Activated naive CD4-positive, alpha-beta T cell treated with anti-CD3 and anti-CD28 coated beads, Interleukin-2, amount 50 U/mL, for 72 hours (primary cell): ENCODE results near the gene GALNT2. TPM values are rescaled to one million over a fixed set of nuclear protein-coding genes. Genes with fewer than 3 reads are reported as not detected.

Experiments used
- ATAC-seq, 2 donors: fragments of 150-1000 bp; cut with Tn5 transposase; 2 replicates each; pipeline ENCODE4 v1.10.0; 2021; ENCODE audit warnings: mild to moderate bottlenecking in 2 of 2, moderate library complexity in 2 of 2
- DNase-seq, 2 donors: peaks; one replicate each; pipeline ENCODE4 v3.0.0; 2021 to 2022; ENCODE audit warnings: low spot score in 2 of 2
- H3K27ac Mint-ChIP-seq, 2 donors: one replicate each; pipeline ENCODE4 v1.8.0; 2022; ENCODE audit warnings: mild to moderate bottlenecking in 2 of 2, mixed read lengths in 2 of 2
- H3K36me3 Mint-ChIP-seq, 2 donors: one replicate each; pipeline ENCODE4 v1.8.0; 2022; ENCODE audit warnings: mixed read lengths in 2 of 2
- H3K9me3 Mint-ChIP-seq, 2 donors: one replicate each; pipeline ENCODE4 v1.8.0; 2022; ENCODE audit warnings: mixed read lengths in 2 of 2
- total RNA-seq, 2 donors: library from RNA; stranded (reverse); gene quantifications; one replicate each; pipeline ENCODE4 v1.2.3, GENCODE V29; 2022

The GALNT2 gene
- total RNA-seq, 2 donors from 2014 or later: 58.9 to 88.0 TPM

DNA sequence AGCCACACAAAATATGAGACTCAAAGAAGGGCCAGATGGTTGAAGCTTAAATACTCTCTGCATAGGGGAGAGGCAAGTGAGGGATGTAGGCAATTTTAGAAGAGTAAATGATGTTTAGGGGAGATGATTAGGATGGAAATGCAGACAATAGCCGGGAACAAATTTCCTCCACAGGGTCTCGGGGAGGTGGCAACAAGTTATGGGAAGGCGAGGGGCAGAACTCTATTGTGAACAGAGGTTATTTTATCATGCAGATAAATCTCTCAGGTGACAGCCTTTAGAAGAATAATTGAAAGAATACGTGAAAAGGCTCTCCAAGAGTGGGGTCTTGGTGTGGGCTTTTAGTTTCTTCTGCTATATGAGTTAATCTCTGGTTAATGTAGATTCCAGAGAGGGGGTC is 166.7 kb downstream of the GALNT2 start:
- DNase-seq: no peak
- no peak for ATAC-seq
- H3K27ac Mint-ChIP-seq: no peak overlapping the region
- peaks cover 8 to 14% of the 10 kb centered on the region in 2 donors for H3K36me3 Mint-ChIP-seq
- no peaks in the 10 kb centered on the region for H3K9me3 Mint-ChIP-seq

DNA sequence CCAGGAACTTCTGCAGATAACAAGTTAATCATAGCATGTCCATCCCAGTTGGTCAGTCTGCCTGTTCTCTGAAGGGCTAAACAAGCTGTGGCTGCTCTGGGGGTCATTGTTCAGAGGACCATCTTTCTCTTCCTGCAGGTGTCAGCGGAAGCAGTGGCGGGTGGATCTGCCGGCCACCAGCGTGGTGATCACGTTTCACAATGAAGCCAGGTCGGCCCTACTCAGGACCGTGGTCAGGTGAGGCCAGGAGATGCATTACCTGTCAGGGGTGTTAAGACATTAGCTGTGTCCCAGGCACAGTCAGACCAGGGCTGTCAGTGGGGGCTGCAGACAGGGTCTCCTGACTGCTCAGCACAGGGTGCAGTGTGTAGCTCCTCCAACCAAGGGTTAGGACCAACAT is 168.8 kb downstream of the GALNT2 start:
- ATAC-seq: no peak
- no peak overlapping the region for H3K27ac Mint-ChIP-seq
- DNase-seq: no peak
- peaks cover 12 to 24% of the 10 kb centered on the region in 2 donors for H3K36me3 Mint-ChIP-seq
- H3K9me3 Mint-ChIP-seq: no peaks in the 10 kb centered on the region

DNA sequence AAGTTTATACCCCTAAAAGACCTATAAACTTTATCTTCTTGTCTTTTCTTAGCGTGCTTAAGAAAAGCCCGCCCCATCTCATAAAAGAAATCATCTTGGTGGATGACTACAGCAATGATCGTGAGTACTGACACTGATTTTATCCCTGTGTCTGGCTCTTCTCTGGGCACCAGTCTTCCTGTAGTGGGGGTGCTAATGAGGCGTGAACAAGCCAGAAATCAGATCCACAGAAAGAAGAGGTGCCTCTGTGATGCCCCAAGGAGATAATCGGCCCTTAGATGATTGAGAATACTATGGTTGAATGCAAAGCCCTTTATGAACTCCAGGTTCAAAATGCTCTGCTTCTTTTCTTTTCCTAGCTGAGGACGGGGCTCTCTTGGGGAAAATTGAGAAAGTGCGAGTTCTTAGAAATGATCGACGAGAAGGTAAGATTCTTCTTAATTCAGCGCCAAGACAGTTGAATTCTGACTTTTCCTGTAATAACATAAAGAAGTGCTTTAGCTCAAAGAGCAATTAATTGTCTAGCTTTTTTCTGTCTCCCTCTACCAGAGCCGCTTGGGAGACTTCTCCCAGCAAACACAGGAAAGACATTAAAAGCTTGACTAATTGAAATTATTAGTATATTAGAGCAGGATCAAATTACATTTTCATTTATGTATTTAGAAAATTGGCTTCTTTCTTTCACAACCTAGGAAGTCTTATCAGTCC is 169.4 kb downstream of the GALNT2 start:
- H3K36me3 Mint-ChIP-seq: peaks cover 18 to 27% of the 10 kb centered on the region in 2 donors
- no peak for ATAC-seq
- H3K27ac Mint-ChIP-seq: no peak overlapping the region
- no peak for DNase-seq
- H3K9me3 Mint-ChIP-seq: no peaks in the 10 kb centered on the region

DNA sequence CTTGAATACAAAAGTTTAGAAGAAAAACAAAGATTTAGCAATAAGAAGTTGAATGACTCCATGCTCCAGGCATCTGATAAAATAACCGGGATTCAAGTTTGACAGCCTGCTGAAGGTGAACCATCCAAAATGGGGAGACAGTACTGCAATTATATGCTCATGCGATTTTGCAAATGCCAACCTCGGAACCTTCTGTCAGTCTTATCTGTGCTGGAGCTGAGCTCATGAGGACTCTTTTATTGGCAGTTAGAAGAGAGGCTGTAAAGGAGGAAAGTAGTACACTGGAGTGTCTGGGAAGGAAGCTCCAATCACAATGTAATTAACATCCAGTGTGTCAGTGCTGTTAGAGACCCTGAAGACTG is 170.0 kb downstream of the GALNT2 start:
- Mint-ChIP-seq H3K9me3 (no peaks in the 10 kb centered on the region), H3K36me3 (peaks cover 23 to 31% of the 10 kb centered on the region in 2 donors), H3K27ac (no peak overlapping the region)
- ATAC-seq (no peak), DNase-seq (no peak)

DNA sequence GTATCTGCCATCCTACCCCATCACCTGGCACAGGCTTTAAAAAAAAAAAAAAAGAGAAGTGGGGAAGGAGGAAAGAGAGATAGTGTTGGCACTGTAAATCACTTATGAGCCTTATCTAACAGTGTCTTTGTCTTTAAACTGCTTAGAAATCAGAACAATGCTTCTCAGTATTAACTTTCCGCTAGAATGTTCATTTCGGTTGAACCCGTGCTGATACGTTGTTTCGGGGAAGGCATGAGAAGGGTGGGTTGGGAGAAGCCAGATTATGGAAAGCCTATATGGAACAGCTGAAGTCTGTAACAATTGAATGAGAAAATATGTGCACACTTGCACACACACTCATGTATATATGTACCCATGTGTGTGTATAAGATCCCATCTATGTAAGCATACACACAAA is 170.8 kb downstream of the GALNT2 start:
- Mint-ChIP-seq H3K9me3 (no peaks in the 10 kb centered on the region), H3K36me3 (peaks cover 23 to 35% of the 10 kb centered on the region in 2 donors), H3K27ac (no peak overlapping the region)
- ATAC-seq: no peak
- no peak for DNase-seq

DNA sequence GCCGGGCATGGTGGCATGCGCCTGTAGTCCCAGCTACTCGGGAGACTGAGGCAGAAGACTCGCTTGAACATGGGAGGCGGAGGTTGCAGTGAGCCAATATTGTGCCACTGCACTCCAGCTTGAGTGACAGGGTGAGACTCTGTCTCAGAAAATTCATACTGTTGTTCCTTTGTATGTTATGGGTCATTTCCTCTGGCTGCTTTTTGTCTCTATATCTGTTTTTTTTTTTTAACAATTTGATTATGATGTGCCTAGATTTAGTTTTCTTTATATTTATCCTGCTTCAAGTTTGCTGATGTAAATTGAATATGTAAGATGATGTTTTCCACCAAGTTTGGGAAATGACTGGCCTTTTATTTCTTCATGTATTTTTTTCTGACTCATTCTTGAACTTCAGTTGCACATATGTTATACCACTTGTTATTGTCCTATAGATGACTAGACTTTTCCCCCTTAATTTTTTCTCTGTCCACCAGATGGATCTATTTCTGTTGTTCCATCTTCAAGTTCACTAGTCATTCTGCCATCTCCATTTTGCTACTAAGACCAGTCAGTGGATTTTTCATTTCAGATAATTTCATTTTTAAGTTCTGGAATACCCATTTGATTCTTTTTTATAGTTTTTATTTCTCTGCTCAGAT is 173.5 kb downstream of the GALNT2 start:
- Mint-ChIP-seq H3K36me3 (peaks cover 20 to 32% of the 10 kb centered on the region in 2 donors), H3K9me3 (no peaks in the 10 kb centered on the region), H3K27ac (peak overlapping the region; percentile 78 to 87)
- DNase-seq: no peak
- ATAC-seq: peak; percentile 90 to 92

DNA sequence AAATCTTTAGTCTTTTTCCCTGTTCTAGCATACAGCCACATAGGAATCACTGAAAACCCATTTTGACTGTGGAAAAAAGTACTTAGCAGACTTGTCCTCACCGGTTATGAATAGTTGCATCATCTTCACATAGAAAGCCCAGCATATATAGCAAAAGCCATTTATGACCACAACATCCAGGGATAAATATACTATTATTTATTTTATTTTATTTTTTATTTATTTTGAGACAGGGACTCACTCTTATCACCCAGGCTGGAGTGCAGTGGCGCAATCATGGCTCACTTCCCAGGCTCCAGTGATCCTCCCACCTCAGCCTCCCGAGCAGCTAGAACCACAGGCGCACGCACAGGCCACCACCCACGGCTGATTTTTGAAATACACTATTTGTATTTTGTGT is 175.3 kb downstream of the GALNT2 start:
- Mint-ChIP-seq H3K36me3 (peaks cover 24 to 35% of the 10 kb centered on the region in 2 donors), H3K9me3 (no peaks in the 10 kb centered on the region), H3K27ac (peak overlapping the region in 1 of 2 donors; percentile 56)
- DNase-seq (no peak), ATAC-seq (no peak)

DNA sequence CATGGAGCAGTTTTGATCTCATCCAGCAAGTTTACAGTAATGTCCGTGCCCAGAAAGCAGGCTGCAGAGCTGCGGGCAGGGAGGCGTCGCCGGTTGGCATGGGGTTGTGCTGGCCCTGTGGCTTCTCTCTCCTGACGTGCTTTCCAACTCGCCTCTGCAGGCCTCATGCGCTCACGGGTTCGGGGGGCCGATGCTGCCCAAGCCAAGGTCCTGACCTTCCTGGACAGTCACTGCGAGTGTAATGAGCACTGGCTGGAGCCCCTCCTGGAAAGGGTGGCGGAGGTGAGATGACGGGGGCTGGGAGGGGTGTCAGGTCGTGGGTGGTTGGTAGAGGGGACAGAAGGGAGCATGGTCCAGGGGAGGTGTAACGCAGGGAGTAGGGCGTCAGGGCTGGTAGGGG is 176.1 kb downstream of the GALNT2 start:
- H3K36me3 Mint-ChIP-seq: peaks cover 24 to 35% of the 10 kb centered on the region in 2 donors
- H3K9me3 Mint-ChIP-seq: no peaks in the 10 kb centered on the region
- no peak for DNase-seq
- peak overlapping the region in 1 of 2 donors; percentile 79 for H3K27ac Mint-ChIP-seq
- ATAC-seq: no peak

DNA sequence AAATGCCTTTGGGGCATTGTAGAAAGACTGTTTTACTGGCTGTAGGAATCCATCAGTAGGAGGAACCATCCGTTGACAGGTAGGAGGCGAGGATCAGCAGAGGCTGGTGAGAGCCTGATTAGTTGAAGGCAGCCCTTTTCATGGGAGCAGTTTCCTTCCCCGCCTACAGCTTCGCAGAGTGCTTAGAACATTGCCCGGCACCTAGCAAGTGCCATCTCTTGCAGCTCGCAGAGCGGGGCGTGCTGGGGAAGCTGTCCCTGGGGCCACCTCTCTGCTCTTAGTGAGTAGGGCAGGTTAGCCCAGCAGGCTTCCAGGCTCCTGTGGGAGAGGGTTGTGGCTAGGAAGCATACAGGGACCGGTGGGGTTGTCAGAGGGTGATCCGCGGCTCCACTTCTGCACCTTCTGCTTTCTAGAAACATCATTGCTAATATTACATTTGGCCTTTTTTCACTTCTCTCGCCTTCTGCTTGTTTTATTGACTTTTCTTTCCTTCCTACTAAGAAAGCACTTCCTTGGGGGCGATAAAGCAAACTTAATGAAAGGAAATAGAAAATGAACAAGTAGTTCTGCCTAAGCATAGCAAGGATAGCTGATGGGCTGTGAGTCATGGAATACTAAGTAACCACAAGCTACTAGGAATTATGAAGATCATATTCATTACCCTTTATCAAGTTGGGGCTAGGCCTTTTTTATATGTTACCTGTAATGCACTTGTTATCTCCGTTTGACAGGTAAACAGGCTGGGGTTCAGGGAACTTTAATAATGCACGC is 176.7 kb downstream of the GALNT2 start:
- Mint-ChIP-seq H3K9me3 (no peaks in the 10 kb centered on the region), H3K27ac (peak overlapping the region in 1 of 2 donors; percentile 15), H3K36me3 (peaks cover 25 to 38% of the 10 kb centered on the region in 2 donors)
- DNase-seq (no peak), ATAC-seq (no peak)

DNA sequence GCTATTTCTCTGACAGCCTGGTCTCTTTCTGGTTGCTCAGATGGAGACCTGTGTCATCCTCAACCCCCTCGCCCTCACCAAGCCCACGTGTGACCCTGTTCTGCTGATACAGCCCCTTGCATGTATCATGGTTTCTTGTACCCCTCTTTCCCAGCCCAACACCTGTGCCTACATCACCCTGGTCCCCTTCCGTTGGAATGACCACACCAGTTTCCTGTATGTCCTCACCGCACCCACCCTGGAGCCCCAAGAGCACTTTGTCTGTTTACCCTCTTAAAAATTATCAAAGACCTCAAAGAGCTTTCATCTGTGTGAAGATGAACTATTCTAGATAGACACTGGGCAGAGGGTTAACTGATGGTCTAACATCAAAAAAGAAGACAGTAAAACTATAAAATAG is 179.5 kb downstream of the GALNT2 start:
- H3K36me3 Mint-ChIP-seq: peaks cover 30 to 48% of the 10 kb centered on the region in 2 donors
- no peak for DNase-seq
- H3K27ac Mint-ChIP-seq: peak overlapping the region; percentile 19 to 70
- no peaks in the 10 kb centered on the region for H3K9me3 Mint-ChIP-seq
- no peak for ATAC-seq

DNA sequence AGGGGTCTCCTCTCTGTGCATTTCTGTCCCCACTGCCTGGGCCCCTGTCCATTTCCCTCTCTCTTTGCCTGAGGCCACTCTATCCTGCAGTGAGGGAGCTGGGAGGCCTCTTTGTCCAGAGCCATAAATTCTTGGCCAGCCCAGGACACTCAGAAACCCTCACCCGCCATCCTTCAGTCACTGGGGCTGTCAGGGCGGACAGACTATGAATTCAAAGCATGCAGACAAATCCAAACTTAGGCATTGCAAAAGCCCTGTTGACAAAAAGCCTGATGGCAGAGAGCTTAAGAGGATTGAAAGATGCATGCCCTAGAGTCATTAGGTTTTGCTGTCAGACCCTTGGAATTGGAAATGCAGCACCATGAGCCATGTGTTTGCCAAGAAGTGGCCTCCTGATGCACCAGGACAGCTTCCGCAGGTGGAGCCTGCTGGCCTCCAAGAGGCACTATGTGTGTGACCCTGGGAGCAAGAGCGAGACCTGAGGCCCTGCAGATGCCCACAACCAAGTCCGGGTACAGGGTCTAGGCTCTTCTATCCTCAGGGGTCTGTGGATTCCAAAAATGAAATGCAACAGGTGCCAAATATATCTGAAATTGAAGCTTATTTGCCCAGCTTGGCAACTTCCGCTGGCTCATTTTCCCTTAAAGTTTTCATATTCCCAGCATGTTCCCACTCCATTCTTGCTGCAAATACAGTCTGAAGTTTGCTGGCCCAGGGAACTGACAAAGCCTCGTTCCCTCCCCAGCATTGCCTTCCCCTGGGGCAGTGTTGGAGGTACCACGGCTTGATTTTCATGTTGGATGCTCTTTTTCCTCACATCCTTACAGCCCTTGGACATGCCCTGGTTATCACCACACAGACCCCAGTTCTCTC is 181.2 kb downstream of the GALNT2 start:
- peaks cover 31 to 44% of the 10 kb centered on the region in 2 donors for H3K36me3 Mint-ChIP-seq
- ATAC-seq: no peak
- H3K27ac Mint-ChIP-seq: peak overlapping the region in 1 of 2 donors; percentile 85
- DNase-seq: no peak
- no peaks in the 10 kb centered on the region for H3K9me3 Mint-ChIP-seq

DNA sequence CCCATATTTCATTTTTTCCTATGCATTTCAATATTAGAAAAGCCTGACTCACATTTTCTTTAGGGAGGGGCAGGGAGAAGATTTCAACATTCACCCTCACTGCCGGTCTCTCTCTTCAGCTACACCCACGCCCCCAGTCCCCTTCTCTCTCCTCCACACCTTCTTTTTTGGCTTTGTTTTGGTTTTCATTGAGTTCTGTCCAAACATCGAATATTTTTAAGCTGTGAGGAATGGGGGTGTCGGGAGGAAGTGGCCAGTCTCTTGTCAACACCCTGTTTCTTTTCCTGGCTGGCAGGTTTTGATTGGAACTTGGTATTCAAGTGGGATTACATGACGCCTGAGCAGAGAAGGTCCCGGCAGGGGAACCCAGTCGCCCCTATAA is 181.8 kb downstream of the GALNT2 start:
- DNase-seq (no peak), ATAC-seq (no peak)
- peaks cover 33 to 44% of the 10 kb centered on the region in 2 donors for H3K36me3 Mint-ChIP-seq
- no peaks in the 10 kb centered on the region for H3K9me3 Mint-ChIP-seq
- peak overlapping the region in 1 of 2 donors; percentile 13 for H3K27ac Mint-ChIP-seq

DNA sequence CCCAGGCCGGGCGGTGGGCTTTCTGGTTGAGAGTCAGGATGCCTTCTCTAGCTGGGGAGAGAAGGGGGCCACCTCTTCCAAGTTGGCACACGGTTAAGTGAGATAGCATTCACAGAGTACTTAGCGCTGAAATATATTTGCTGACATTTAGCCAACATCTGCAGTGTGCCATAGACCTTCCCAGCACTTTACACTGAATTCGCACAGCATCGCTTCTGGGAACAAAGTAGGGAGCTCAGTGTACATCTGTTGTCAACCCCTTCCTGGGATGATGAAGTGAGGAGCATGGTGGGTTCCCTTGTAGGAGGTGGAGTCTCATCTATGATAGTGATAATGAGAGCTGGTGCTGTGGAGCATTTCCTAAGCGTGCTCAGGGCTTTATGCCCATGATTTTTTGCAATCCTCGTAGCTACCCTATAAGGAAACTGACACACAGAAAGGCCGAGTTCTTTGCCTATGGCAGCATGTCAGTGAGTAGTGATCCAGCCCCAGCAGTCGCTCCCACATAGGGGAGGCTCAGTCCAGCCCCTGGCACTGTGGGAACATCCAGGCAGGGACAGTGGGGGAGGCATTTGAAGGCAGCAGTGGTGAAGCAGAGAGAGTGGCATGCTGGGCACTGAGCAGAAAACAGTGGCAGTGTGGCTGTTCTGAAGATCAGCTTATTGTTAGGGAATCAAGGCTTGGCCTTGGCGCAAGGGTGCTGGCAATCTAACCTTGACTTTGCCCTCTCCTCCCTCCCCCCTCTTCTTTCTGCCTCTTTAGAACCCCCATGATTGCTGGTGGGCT is 182.8 kb downstream of the GALNT2 start:
- ATAC-seq: no peak
- Mint-ChIP-seq H3K9me3 (no peaks in the 10 kb centered on the region), H3K27ac (peak overlapping the region in 1 of 2 donors; percentile 70), H3K36me3 (peaks cover 42 to 52% of the 10 kb centered on the region in 2 donors)
- DNase-seq: no peak

DNA sequence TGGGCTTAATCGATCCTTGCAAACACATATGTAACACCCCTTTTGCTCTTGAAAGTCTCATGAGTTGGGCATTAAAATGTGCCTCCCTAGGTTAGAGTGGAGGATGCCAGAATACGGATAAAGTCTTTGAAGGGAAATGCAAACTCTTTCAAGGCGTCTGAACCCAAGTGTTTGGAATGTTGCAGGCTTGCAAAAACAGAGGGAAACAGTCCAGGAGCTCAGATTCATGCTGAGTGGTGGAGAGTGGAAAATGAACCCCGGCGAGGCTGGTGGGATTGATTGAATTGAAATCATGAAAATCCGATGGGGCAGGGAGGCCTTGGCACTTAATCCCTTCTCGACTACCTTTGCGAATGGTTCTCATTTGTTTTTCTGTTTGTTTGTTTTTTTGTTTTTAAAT is 183.6 kb downstream of the GALNT2 start:
- Mint-ChIP-seq H3K27ac (peak overlapping the region; percentile 37 to 70), H3K36me3 (peaks cover 46 to 56% of the 10 kb centered on the region in 2 donors), H3K9me3 (no peaks in the 10 kb centered on the region)
- ATAC-seq: no peak
- DNase-seq: no peak

DNA sequence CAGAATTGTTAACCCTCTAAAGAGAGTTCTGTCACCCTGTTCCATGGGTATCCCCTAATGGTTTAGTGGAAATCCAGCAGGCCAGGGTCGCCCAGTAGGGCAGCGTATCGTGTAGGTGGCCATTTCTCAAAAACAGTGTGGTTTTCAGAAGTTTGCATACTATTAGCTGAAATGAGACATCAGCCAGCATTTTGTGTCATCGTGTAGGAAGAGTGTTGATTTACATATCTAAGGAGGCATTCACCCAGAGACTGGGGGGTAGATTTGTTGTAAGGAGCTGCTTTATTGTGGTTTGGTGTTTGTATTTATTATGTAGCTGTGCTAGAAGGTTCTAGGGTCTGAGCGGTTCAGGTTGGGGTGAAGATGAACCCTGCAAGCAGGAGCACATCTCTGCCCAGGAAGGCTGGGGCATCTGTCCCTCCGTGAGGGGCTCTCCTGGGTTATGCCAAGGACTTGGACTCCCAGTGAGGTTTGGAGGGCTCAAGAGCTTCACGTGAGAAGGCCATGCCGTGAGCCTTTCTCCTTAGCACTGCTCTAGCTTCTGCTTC is 184.7 kb downstream of the GALNT2 start:
- peak; percentile 68 to 81 for ATAC-seq
- Mint-ChIP-seq H3K36me3 (peaks cover 44 to 60% of the 10 kb centered on the region in 2 donors), H3K9me3 (no peaks in the 10 kb centered on the region), H3K27ac (peak overlapping the region; percentile 37 to 65)
- no peak for DNase-seq
